ENCODE data around the gene SCN5A. TPM values are rescaled to one million over a fixed set of nuclear protein-coding genes. Genes with fewer than 3 reads are reported as not detected.

SCN5A gene
- total and polyA plus RNA-seq, 7 donors = under 0.01 to 1.9 (median 0.51) TPM

- Histone ChIP-seq H3K36me3 (peaks cover 0 to 15% (median 4%) of the 10 kb centered on the region in 4 donors), H3K9me3 (no peaks in the 10 kb centered on the region), H3K27ac (no peak overlapping the region), H3K4me1 (no peaks in the 10 kb centered on the region), H3K27me3 (no peaks in the 10 kb centered on the region), H3K4me3 (no peak overlapping the region)
- 88 to 93% methylated on average over 13 of the region's 13 CpGs for WGBS, 2 donors
- no peak for TF ChIP-seq POLR2AphosphoS5 (IDR thresholded peaks at IDR 0.05)
- TF ChIP-seq CTCF (IDR thresholded peaks at IDR 0.05) = no peak
- no peak for TF ChIP-seq POLR2A (IDR thresholded peaks at IDR 0.05)
- TF ChIP-seq EP300 (IDR thresholded peaks at IDR 0.05) = no peak
- DNase-seq = no peak
- intact Hi-C loops (cut with DNase I) = no loop called here
These were observed 116.1 kb downstream of the SCN5A start for GRCh38 chr3:38533285-38533976.

GRCh38 chr3:38532529-38532928 lies 117.0 kb downstream of the SCN5A start:
- intact Hi-C loops (cut with DNase I) = no loop called here
- DNase-seq = no peak
- Histone ChIP-seq H3K4me3 (no peak overlapping the region), H3K27me3 (no peaks in the 10 kb centered on the region), H3K4me1 (no peaks in the 10 kb centered on the region), H3K27ac (no peak overlapping the region), H3K36me3 (peaks cover 0 to 20% (median 4%) of the 10 kb centered on the region in 4 donors), H3K9me3 (no peaks in the 10 kb centered on the region)
- TF ChIP-seq POLR2AphosphoS5 (IDR thresholded peaks at IDR 0.05) (no peak), EP300 (IDR thresholded peaks at IDR 0.05) (no peak), POLR2A (IDR thresholded peaks at IDR 0.05) (no peak), CTCF (IDR thresholded peaks at IDR 0.05) (no peak)
- 63 to 79% methylated on average over 3 of the region's 3 CpGs for WGBS, 2 donors

GRCh38 chr3:38528457-38528856 lies 121.0 kb downstream of the SCN5A start:
- 96 to 97% methylated on average over 1 of the region's 1 CpG for WGBS, 2 donors
- H3K36me3 ChIP-seq = peaks cover 6 to 46% (median 25%) of the 10 kb centered on the region in 4 donors
- H3K27ac ChIP-seq = no peak overlapping the region
- no peaks in the 10 kb centered on the region for H3K27me3 ChIP-seq
- DNase-seq = no peak
- no peak overlapping the region for H3K4me3 ChIP-seq
- H3K4me1 ChIP-seq = no peaks in the 10 kb centered on the region
- no peaks in the 10 kb centered on the region for H3K9me3 ChIP-seq
- no peak for TF ChIP-seq POLR2A (IDR thresholded peaks at IDR 0.05)
- TF ChIP-seq POLR2AphosphoS5 (IDR thresholded peaks at IDR 0.05) = no peak
- TF ChIP-seq CTCF (IDR thresholded peaks at IDR 0.05) = no peak
- TF ChIP-seq EP300 (IDR thresholded peaks at IDR 0.05) = no peak
- intact Hi-C loops (cut with DNase I) = no loop called here

- H3K4me1 ChIP-seq = no peaks in the 10 kb centered on the region
- WGBS, 2 donors = 97 to 98% methylated on average over 14 of the region's 14 CpGs
- intact Hi-C loops (cut with DNase I) = no loop called here
- TF ChIP-seq EP300 (IDR thresholded peaks at IDR 0.05) (no peak), POLR2A (IDR thresholded peaks at IDR 0.05) (no peak), CTCF (IDR thresholded peaks at IDR 0.05) (no peak), POLR2AphosphoS5 (IDR thresholded peaks at IDR 0.05) (no peak)
- H3K27me3 ChIP-seq = no peaks in the 10 kb centered on the region
- DNase-seq = no peak
- no peaks in the 10 kb centered on the region for H3K9me3 ChIP-seq
- H3K27ac ChIP-seq = no peak overlapping the region
- H3K4me3 ChIP-seq = no peak overlapping the region
- H3K36me3 ChIP-seq = peaks cover 6 to 57% (median 28%) of the 10 kb centered on the region in 4 donors
These were observed 122.7 kb downstream of the SCN5A start for GRCh38 chr3:38526792-38527191.
